ENCODE data around the gene SOAT1.

SOAT1 gene

GRCh38 chr1:179283992-179284391 is 9.6 kb upstream of the SOAT1 start:
- ChIA-PET CTCF (no interaction called here), POLR2A (interaction anchor here (2.3 kb wide), 1 partner anchor 10 kb away, joined by 7 read pairs; the partner anchor contains the start of gene SOAT1)
- DNase-seq (ENCODE audit: extremely low spot score), result no peak
- TF ChIP-seq TARDBP (IDR thresholded peaks at IDR 0.05), result no peak
- TF ChIP-seq FOXM1 (IDR thresholded peaks at IDR 0.05; ENCODE audit: borderline replicate concordance), result no peak
- TF ChIP-seq FOXA1 (IDR thresholded peaks at IDR 0.05), result no peak
- TF ChIP-seq ARNT (IDR thresholded peaks at IDR 0.05), result no peak
- TF ChIP-seq SP1 (IDR thresholded peaks at IDR 0.05), result no peak
- TF ChIP-seq LEF1 (IDR thresholded peaks at IDR 0.05; ENCODE audit: borderline replicate concordance), result no peak
- TF ChIP-seq ELF4 (IDR thresholded peaks at IDR 0.05), result no peak
- no peak for TF ChIP-seq CTBP1 (IDR thresholded peaks at IDR 0.05; ENCODE audit: borderline replicate concordance)
- no peak for TF ChIP-seq PKNOX1 (IDR thresholded peaks at IDR 0.05)
- TF ChIP-seq HDGF (IDR thresholded peaks at IDR 0.05; ENCODE audit: borderline replicate concordance), result no peak
- TF ChIP-seq NFRKB (IDR thresholded peaks at IDR 0.05), result no peak
- no peak for TF ChIP-seq L3MBTL2 (conservative IDR thresholded peaks at IDR 0.05)
- TF ChIP-seq SUZ12 (IDR thresholded peaks at IDR 0.05), result no peak
- no peak for TF ChIP-seq BHLHE40 (IDR thresholded peaks at IDR 0.05; ENCODE audit: borderline replicate concordance)

- POLR2A ChIA-PET, result interaction anchor here (0.6 kb wide), 1 partner anchor 243 kb away, joined by 3 read pairs; no protein-coding TSS in a partner anchor
- DNase-seq (ENCODE audit: extremely low spot score), result no peak
- CTCF ChIA-PET, result no interaction called here
- TF ChIP-seq ZNF384 (IDR thresholded peaks at IDR 0.05) (no peak), FOXM1 (IDR thresholded peaks at IDR 0.05; ENCODE audit: borderline replicate concordance) (no peak)
These were observed 5.7 kb upstream of the SOAT1 start for GRCh38 chr1:179287946-179288345.

GRCh38 chr1:179288977-179289376 is 4.6 kb upstream of the SOAT1 start:
- CTCF ChIA-PET, result no interaction called here
- TF ChIP-seq TARDBP (IDR thresholded peaks at IDR 0.05) (no peak), FOXA1 (IDR thresholded peaks at IDR 0.05) (no peak), NFRKB (IDR thresholded peaks at IDR 0.05) (no peak), HDGF (IDR thresholded peaks at IDR 0.05; ENCODE audit: borderline replicate concordance) (no peak), SUZ12 (IDR thresholded peaks at IDR 0.05) (no peak), BHLHE40 (IDR thresholded peaks at IDR 0.05; ENCODE audit: borderline replicate concordance) (no peak), ZNF384 (IDR thresholded peaks at IDR 0.05) (no peak), FOXK2 (IDR thresholded peaks at IDR 0.05) (no peak), PKNOX1 (IDR thresholded peaks at IDR 0.05) (no peak), ARNT (IDR thresholded peaks at IDR 0.05) (no peak), SP1 (IDR thresholded peaks at IDR 0.05) (no peak), CTBP1 (IDR thresholded peaks at IDR 0.05; ENCODE audit: borderline replicate concordance) (no peak), LEF1 (IDR thresholded peaks at IDR 0.05; ENCODE audit: borderline replicate concordance) (no peak), L3MBTL2 (conservative IDR thresholded peaks at IDR 0.05) (no peak), ELF4 (IDR thresholded peaks at IDR 0.05) (no peak), FOXM1 (IDR thresholded peaks at IDR 0.05; ENCODE audit: borderline replicate concordance) (no peak)

GRCh38 chr1:179295164-179295755 is 1.7 kb downstream of the SOAT1 start:
- no peak for TF ChIP-seq SUZ12 (IDR thresholded peaks at IDR 0.05)
- TF ChIP-seq LEF1 (IDR thresholded peaks at IDR 0.05; ENCODE audit: borderline replicate concordance), result no peak
- TF ChIP-seq NFRKB (IDR thresholded peaks at IDR 0.05), result no peak
- no peak for TF ChIP-seq L3MBTL2 (conservative IDR thresholded peaks at IDR 0.05)
- TF ChIP-seq ARNT (IDR thresholded peaks at IDR 0.05), result no peak
- TF ChIP-seq ELF4 (IDR thresholded peaks at IDR 0.05), result no peak
- TF ChIP-seq SP1 (IDR thresholded peaks at IDR 0.05), result no peak
- TF ChIP-seq BHLHE40 (IDR thresholded peaks at IDR 0.05; ENCODE audit: borderline replicate concordance), result no peak
- TF ChIP-seq FOXK2 (IDR thresholded peaks at IDR 0.05), result no peak
- TF ChIP-seq CTBP1 (IDR thresholded peaks at IDR 0.05; ENCODE audit: borderline replicate concordance), result no peak
- no peak for DNase-seq (ENCODE audit: extremely low spot score)
- POLR2A ChIA-PET, result no interaction called here
- CTCF ChIA-PET, result interaction anchor here (0.6 to 1.5 kb wide), 3 partner anchors 20 to 519 kb away, joined by 3 read pairs; no protein-coding TSS in a partner anchor

More at GRCh38 chr1:179288977-179289376, 4.6 kb upstream of the SOAT1 start:
- POLR2A ChIA-PET, result no interaction called here
- DNase-seq (ENCODE audit: extremely low spot score), result no peak

DNA sequence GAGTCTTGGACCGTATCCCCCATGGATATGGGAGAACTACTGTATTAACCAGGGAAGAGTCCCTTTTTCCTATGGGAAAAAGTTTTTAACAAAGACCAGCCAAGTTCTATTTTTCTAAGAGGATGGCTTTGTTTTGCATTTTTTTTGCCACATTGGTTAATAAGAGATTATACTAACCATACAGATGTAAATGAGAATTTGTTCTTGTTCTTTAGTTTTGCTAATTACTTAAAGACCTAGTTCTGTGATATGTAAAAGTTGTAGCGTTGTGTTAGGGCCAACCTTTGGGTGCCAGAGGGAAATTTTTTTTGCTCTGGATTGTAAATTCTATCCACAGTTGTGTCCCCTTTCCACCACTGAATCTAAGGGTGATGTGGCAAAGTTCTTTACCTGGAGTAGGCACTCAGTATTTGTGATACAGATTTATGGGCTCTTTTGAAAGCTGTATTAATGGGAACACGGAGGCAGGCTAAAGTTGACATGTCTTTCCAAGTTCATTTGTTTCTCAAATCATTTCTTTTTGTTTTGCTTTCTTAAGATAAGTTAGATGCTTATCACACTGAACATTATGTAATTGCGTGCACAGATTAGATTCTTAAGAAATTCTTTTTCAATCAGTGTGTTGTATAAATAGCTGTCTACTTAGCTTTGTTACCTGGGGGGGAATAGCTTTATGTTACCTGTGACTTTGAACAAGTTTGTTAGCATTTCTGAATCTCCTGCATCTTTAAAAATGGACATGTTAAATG is 2.9 kb downstream of the SOAT1 start:
- CTCF ChIA-PET, result no interaction called here
- no peak for DNase-seq (ENCODE audit: extremely low spot score)
- TF ChIP-seq BHLHE40 (IDR thresholded peaks at IDR 0.05; ENCODE audit: borderline replicate concordance) (no peak), L3MBTL2 (conservative IDR thresholded peaks at IDR 0.05) (no peak), FOXA1 (IDR thresholded peaks at IDR 0.05) (no peak), SUZ12 (IDR thresholded peaks at IDR 0.05) (no peak), CTBP1 (IDR thresholded peaks at IDR 0.05; ENCODE audit: borderline replicate concordance) (no peak)
- POLR2A ChIA-PET, result no interaction called here

DNA sequence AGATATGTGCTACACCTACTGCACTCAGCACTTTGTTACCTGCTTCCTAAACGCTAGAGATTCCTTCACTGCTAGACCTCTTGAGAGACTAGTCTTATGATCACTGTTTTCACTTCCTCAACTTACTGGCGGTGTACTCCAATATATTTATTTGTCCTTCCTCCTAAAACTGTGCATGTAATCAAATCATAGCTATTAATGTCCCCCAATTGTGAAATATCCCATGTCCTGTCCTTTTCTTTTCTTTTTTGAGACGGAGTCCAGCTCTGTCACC is 3.4 kb downstream of the SOAT1 start:
- ChIA-PET CTCF (no interaction called here), POLR2A (no interaction called here)
- no peak for TF ChIP-seq HDGF (IDR thresholded peaks at IDR 0.05; ENCODE audit: borderline replicate concordance)
- no peak for TF ChIP-seq SP1 (IDR thresholded peaks at IDR 0.05)
- no peak for TF ChIP-seq NFRKB (IDR thresholded peaks at IDR 0.05)
- TF ChIP-seq ZNF384 (IDR thresholded peaks at IDR 0.05), result no peak
- TF ChIP-seq ELF4 (IDR thresholded peaks at IDR 0.05), result no peak
- TF ChIP-seq ARNT (IDR thresholded peaks at IDR 0.05), result no peak
- no peak for TF ChIP-seq PKNOX1 (IDR thresholded peaks at IDR 0.05)
- no peak for TF ChIP-seq SUZ12 (IDR thresholded peaks at IDR 0.05)
- no peak for TF ChIP-seq L3MBTL2 (conservative IDR thresholded peaks at IDR 0.05)
- no peak for TF ChIP-seq FOXM1 (IDR thresholded peaks at IDR 0.05; ENCODE audit: borderline replicate concordance)
- TF ChIP-seq LEF1 (IDR thresholded peaks at IDR 0.05; ENCODE audit: borderline replicate concordance), result no peak
- TF ChIP-seq CTBP1 (IDR thresholded peaks at IDR 0.05; ENCODE audit: borderline replicate concordance), result no peak
- no peak for TF ChIP-seq FOXA1 (IDR thresholded peaks at IDR 0.05)
- no peak for TF ChIP-seq FOXK2 (IDR thresholded peaks at IDR 0.05)
- TF ChIP-seq BHLHE40 (IDR thresholded peaks at IDR 0.05; ENCODE audit: borderline replicate concordance), result no peak
- TF ChIP-seq TARDBP (IDR thresholded peaks at IDR 0.05), result no peak
- no peak for DNase-seq (ENCODE audit: extremely low spot score)

Data from HEK293T (cell line).